IPS DF 4.7 (cell line): Measurements from ENCODE around the gene KCNMA1.

Experiments used
- DNase-seq: peaks from one replicate; pipeline ENCODE4 v3.0.0-alpha.2; 2013; ENCODE audit warnings: low spot score; ENCODE audit errors: extremely low read depth

Gene KCNMA1

DNA sequence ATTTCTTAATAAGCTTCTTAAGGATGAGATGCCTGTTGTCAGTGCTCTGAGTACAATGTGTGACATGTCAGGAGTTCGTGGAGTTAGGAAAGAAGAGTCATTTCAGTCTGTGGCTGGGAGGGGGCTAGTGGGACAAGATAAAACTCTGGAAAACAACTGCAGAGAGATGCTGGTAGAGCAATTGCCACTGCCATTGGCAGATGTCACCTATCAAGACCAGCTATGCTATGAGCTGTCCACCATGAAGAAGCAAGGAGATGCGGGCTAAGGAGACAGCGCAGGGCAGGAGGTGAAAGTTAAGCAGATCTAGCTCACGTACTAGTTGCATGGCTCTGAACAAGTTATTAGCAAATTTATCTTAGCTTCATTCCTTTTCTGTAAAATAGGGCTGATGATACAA, 756.7 kb downstream of the KCNMA1 start:
- DNase-seq, result no peak

DNA sequence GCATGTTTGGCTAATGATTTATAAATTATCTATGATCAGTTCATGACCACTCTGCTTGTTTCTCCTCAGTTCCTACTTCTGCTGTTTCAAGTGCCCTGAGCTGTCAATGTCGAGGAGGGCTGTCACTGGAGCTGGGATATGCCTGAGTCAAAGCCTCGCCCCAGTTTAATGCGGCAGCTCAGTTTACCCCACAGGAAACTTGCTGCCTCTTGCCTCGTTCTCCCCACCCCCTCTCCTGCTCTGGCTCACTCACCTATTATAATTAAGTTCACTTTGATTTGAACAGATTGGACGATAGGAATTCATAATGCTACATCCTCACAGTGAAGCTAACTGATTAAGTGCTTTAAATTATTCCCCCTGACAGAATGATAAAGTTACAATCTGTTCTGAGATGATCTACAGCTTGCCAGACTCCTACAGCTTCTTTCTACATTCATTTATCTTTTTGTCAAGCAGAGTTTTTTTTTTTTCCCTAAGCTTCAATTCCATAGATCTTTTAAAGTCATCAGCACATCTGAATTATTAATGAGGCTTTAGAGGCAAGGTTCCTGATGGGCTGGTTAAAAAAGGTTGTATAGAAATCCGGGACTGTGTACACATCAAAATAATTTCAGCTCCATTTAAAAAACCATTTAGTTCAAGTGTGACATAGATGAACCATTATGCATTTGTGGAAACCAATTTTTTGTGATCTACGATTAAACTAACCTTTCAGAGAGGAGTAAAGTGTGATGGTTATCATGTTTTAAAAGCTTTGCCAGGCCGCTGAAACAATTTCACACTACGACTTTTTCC, 758.3 kb downstream of the KCNMA1 start:
- no peak for DNase-seq

DNA sequence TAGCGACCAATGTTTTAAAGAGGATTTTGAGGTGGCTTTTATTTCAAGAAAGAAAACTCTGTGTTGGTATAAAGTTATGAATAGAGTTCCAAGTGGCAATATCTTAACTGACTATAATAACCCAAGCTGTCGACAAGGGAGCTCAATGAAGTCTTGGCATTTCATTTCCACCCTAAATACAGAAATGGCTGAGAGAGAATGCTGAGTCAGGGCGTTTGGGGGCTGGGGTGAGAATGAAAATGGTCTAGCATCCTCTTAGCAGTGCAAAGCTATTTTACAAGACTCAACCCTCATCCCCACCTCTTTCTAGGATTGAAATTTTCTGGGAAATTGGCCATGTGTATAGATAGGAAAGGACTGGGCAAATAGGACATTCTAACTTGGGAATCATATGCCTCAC, 759.1 kb downstream of the KCNMA1 start:
- DNase-seq, result no peak

DNA sequence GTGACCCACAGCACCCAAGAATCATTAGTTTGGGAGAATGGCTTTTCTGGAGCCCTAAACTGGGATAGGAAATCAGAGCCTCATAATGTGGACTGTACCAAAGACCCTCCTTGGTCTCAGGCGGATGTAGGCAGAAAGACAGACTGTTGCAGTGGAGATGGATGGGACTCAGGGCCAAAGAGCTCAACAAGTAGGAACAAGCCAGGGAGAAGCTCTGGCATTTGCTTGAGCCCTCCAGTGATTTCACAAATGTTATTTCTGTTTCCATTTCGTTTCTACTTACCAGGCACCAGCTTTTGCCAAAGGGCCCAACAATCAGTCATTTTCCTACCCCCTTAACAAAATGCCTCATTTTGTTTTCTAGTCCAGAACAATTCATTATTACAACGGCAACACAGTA, 762.7 kb downstream of the KCNMA1 start:
- no peak for DNase-seq

DNA sequence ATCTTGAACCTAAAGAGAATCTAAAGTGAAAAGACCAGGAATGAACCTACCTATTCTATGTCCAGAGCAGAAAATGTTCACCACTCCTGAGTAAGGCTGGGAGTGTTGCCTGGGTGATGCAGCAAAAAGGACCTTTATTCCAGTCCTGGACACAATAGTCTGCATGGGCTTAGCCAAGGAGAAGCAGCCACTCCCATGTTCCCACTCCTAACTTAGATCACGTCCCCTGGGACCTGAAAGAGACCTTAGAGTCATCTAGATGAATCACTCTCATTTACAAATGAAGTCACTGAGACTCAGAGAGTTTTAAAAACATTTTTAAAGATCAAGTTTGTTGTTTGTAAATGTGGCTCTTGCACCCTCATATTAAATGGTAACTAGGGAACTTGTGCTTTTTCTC, 763.4 kb downstream of the KCNMA1 start:
- DNase-seq, result no peak

DNA sequence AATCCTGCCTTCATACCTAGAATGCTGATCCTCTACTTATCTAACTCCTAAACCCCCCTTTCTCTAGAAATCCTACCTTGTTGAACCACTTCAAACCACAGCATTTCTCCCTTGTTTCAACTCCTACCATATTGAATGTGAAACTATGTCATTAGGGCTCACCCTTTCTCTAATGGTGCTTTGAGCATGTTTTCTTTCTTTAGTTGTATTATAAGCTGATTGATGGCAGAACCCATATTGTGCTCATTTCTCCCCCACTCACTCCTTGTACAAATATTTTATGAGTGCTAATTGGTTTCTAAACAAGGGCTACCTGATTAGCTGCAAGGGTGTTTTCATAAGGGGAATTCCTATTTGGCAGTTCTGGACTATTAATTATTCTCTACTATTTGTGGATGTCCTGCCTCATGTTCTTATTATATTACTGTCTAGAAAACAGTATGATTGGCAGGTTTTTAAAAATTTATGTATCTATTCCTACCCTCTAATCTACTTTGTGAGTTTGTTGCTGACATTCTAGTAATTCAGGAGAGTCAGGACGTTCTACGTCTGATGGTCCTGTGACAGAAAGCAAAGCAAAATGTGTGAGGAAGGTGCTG, 765.8 kb downstream of the KCNMA1 start:
- DNase-seq, result no peak

DNA sequence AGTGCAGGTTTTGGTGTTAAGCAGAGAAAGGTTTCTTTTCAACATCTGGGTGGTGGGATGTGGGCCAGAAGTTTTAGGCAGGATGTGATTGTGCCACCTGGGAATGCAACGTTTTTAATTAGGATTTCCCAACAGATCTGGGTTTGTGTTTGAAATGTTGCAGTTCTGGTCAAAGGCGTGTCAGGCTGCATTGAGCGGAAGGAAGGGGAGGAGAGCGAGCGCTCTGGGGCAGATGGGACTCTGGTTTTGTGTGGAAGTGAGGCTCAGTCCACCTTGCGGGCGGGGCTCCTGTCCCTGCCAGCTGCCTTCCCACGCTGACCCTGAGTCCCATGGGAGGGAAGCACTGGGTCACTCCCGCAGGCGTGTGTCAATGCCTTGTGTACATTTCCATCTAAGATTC, 767.7 kb downstream of the KCNMA1 start:
- no peak for DNase-seq

DNA sequence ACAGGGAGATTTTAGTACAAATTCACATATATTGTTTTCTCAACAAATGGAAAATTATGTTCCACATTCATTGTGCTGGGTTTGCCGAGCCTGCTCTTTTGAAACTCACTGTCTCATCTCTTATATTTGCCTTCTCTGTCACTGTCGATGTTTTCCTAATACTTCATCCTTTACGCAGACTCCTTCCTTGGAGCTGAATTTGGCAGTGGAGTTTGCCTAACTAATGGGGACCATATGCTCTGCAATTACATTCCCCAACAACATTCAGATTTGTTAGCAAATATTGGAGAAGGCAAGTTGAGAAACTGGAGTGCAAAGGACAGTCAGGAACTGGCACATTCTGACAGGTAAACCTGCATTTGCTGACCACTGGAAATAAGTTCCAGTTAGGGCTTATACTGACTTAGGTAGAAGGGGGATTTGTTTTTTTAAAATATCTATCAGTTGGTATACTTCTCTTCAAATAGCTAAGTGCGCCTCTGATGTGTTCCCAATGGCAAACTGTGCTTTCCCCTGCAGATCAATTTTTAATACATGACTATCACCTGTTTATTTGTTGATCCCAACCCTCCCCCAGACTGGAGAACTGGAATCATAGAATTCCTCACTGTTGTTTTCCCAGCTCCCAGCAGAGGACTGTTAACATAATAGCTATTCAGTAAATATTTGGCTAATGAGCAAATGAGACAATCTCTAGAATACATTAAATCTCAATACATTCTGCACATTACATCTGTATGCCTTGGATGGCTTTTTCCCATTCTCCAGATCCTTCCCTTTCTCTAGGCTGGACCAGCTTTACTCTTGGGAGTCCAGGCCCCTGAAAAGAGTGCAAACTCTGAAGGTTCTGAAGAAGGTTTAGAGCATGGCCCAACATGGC, 769.3 kb downstream of the KCNMA1 start:
- no peak for DNase-seq

DNA sequence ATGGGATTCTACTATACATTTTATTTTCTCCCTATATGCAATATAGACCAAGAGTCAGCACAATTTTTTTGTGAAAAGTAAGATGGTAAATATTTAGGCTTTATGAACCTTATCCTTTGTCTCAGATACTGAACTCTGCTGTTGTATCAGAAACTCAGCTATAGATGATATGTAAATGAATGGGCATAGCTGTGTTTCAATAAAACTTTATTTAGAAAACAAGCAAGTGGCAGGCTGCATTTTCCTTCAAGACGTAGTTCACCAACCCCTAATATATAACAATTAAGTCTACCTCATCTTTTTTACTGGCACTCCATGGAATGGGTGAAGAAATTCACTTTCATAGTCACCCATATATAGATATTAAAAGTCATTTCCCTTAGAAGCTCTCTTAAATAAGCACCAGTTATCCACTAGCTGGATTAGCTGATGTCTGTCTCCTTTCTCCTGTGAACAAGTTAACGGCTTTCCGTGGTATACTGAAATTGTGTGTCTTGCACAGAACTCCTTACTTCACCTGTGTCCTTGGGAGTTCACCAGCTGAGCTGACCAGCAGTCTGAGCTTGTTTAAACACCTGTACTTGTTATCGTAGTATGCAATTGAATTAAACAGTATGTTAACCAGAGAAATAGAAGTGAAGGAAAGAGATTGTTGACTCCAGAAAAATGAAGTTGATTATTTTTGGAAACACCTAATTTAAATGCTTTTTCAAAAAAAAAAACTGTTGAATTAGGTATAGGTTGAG, 770.6 kb downstream of the KCNMA1 start:
- DNase-seq, result no peak

DNA sequence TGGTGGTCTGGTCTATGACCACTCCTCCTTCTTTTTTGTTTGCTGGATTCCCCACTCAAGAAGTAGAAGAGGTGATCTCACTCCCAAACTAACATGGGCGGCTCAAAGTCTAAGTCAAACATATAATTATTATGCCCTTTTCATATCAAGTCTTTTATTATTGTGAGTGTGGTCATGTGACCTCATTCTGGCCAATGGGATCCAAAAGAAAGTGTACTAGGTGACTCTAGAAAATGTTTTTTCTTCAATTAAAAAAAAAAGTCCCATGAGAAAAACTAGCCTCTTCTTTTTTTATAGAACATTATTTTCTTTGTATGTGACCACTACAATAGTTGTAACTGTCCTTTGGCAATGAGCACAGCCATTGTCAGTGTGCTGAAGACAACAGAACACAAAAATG, 772.7 kb downstream of the KCNMA1 start:
- DNase-seq, result no peak

DNA sequence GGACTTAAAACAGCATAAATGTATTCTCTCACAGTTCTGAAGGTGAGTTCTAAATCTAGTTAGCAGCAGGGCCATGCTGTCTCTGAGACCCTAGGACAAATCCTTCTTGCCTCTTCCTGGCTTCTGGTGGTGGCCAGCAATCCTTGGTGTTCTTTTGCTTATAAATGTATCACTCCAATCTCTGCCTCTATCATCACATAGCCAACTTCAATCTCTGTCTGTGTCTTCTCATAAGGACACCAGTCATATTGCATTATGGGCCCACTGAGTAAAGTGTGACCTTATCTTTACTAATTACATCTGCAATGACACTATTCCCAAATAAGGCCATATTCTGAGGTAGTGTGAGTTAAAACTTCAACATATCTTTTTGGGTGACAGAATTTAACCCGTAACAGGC, 778.9 kb downstream of the KCNMA1 start:
- no peak for DNase-seq

DNA sequence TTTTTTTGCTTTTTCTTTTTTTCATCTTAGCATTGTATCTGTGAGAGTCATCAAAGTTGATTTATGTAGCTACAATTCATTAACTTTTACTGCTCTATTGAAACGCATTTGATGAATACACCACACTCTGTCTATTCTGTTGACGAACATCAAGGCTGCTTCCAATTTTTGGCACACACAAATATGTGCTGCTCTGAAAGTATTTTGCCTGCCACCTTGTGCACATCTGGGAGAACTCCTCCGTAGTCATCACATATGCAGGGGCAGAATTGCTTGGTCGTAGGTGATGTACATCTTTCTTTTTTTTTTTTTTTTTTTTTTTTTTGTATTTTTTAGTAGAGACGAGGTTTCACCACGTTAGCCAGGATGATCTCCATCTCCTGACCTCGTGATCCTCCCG, 796.8 kb downstream of the KCNMA1 start:
- no peak for DNase-seq

DNA sequence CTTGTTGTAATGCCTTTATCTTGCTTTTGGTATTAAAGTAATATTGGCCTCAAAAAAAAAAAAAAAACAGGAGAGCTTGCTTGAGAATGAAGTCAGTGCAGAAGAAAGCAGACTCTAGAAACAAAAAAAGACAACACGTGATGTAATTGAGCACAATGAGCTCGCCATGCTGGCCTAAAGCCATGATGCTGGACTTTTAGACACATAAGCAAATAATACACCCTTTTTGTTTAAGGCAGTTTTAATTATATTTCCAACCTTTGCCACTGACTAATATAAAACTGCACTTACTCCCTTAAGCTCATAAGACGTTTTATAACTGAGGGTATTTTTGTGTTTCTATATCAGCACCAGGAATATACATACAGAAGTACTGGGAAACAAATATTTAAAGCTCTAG, 798.3 kb downstream of the KCNMA1 start:
- no peak for DNase-seq

DNA sequence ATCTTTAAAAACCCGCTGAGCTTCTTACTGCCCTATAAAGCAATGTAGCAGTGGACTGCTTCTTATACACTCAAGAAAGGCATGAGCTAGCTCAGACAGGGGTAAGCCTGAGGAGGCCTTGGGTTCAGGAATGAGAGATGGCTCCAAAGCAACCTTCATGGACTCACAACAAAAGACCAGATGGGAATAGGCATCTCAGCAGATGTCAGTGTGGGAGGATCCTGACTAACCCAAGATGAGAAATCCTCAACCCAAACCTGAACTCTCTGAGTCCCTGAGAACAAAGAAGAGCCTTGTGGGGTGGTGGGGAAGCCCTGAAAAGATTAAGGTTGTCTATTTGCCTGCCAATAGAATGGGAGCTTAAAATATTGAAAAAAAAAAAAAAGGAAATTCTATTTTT, 807.4 kb downstream of the KCNMA1 start:
- DNase-seq, result no peak

DNA sequence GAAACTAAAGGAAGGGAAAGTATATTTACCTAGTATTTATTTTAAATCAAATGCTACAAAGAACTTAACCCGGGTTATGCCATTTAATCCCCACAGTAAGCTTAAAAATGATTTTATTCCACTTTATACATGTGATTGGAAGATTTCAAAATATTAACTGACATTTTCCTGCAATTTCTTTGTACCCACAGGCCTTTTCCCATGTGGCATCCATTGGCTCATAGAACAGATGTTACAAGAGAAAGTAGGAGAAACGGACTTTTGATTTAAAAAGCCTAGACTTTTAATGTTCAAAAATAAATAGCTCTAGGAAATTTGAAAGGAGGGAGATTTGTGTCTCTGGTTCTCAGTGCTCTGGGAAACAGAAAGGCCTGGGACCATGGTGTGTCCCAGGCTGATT, 807.9 kb downstream of the KCNMA1 start:
- DNase-seq, result no peak
